WTC11 (cell line): ENCODE measurements around the gene FRMD8. TPM values are rescaled to one million over a fixed set of nuclear protein-coding genes. Genes with fewer than 3 reads are reported as not detected.

ENCODE experiments used
- ATAC-seq: fragments of 200-7000 bp; cut with Tn5 transposase; 2 replicates; pipeline ENCODE4 v1.10.0; 2021; ENCODE audit warnings: mild to moderate bottlenecking, moderate library complexity
- CTCF ChIA-PET: fragments of 300-600 bp; sonication (Branson Sonifier 250); formaldehyde crosslinking; loops from one replicate; lab custom pipeline; 2021; ENCODE audit warnings: antibody characterized with exemption; lab: Charles Lee
- POLR2A ChIA-PET: fragments of 350-600 bp; sonication (Branson Sonifier 250); formaldehyde crosslinking; loops from one replicate; lab custom pipeline; 2021; ENCODE audit warnings: antibody characterized with exemption; lab: Charles Lee
- DNase-seq: peaks from one replicate; pipeline ENCODE4 v3.0.0; 2021; ENCODE audit warnings: low spot score
- H3K27ac Mint-ChIP-seq: 2 replicates; pipeline ENCODE4 v1.8.0; 2021; ENCODE audit warnings: mixed read lengths
- H3K27me3 Mint-ChIP-seq: 2 replicates; pipeline ENCODE4 v1.8.0; 2021; ENCODE audit warnings: low read depth, mild to moderate bottlenecking, moderate library complexity, mixed read lengths
- H3K36me3 Mint-ChIP-seq: 2 replicates; pipeline ENCODE4 v1.8.0; 2021; ENCODE audit warnings: mixed read lengths
- H3K4me1 Mint-ChIP-seq: 2 replicates; pipeline ENCODE4 v1.8.0; 2022; ENCODE audit warnings: mixed read lengths
- H3K4me3 Mint-ChIP-seq: 2 replicates; pipeline ENCODE4 v1.8.0; 2021; ENCODE audit warnings: mild to moderate bottlenecking, moderate library complexity, mixed read lengths
- H3K9me3 Mint-ChIP-seq: 2 replicates; pipeline ENCODE4 v1.8.0; 2021; ENCODE audit warnings: mixed read lengths
- ATF2 ChIP-seq: sonication (generic); formaldehyde crosslinking; IDR thresholded peaks from 2 replicates; pipeline ENCODE4 v1.8.1; 2022; ENCODE audit warnings: low read depth, missing genetic modification reagents, borderline replicate concordance
- CREM ChIP-seq: sonication (generic); formaldehyde crosslinking; IDR thresholded peaks from 2 replicates; pipeline ENCODE4 v1.8.1; 2022; ENCODE audit warnings: mild to moderate bottlenecking, missing genetic modification reagents, moderate library complexity
- ESRRA ChIP-seq: sonication (generic); formaldehyde crosslinking; IDR thresholded peaks from 2 replicates; pipeline ENCODE4 v1.8.1; 2022; ENCODE audit warnings: mild to moderate bottlenecking, missing genetic modification reagents, borderline replicate concordance
- ETV6 ChIP-seq: sonication (generic); formaldehyde crosslinking; IDR thresholded peaks from 2 replicates; pipeline ENCODE4 v1.8.1; 2022; ENCODE audit warnings: mild to moderate bottlenecking, missing genetic modification reagents
- FOXJ3 ChIP-seq: sonication (generic); formaldehyde crosslinking; IDR thresholded peaks from 2 replicates; pipeline ENCODE4 v1.9.0; 2021; ENCODE audit warnings: missing genetic modification reagents, mild to moderate bottlenecking, borderline replicate concordance
- GABPB1 ChIP-seq: sonication (generic); formaldehyde crosslinking; IDR thresholded peaks from 2 replicates; pipeline ENCODE4 v1.8.1; 2023; ENCODE audit warnings: mild to moderate bottlenecking, missing genetic modification reagents
- GTF2I ChIP-seq: fragments of 250-450 bp; sonication (Bioruptor Pico); conservative IDR thresholded peaks from 2 replicates; pipeline ENCODE4 v1.4.0; 2021; ENCODE audit warnings: mild to moderate bottlenecking
- KAT7 ChIP-seq: sonication (generic); formaldehyde crosslinking; IDR thresholded peaks from 2 replicates; pipeline ENCODE4 v1.8.1; 2023; ENCODE audit warnings: missing genetic modification reagents, mild to moderate bottlenecking, borderline replicate concordance
- MXD4 ChIP-seq: fragments of 250-450 bp; sonication (Bioruptor Pico); IDR thresholded peaks from 2 replicates; pipeline ENCODE4 v1.8.0; 2021; ENCODE audit warnings: mild to moderate bottlenecking, moderate library complexity, borderline replicate concordance
- MYBL2 ChIP-seq: sonication (generic); formaldehyde crosslinking; IDR thresholded peaks from 2 replicates; pipeline ENCODE4 v1.8.1; 2023; ENCODE audit warnings: mild to moderate bottlenecking, moderate library complexity, missing genetic modification reagents
- OVOL2 ChIP-seq: fragments of 250-450 bp; sonication (Bioruptor Pico); IDR thresholded peaks from 2 replicates; pipeline ENCODE4 v1.9.0; 2021; ENCODE audit warnings: mild to moderate bottlenecking, borderline replicate concordance
- PRRX2 ChIP-seq: fragments of 250-450 bp; sonication (Bioruptor Pico); IDR thresholded peaks from 2 replicates; pipeline ENCODE4 v1.8.0; 2021; ENCODE audit warnings: mild to moderate bottlenecking
- RORB ChIP-seq: fragments of 250-450 bp; sonication (Bioruptor Pico); IDR thresholded peaks from 2 replicates; pipeline ENCODE4 v1.9.0; 2021; ENCODE audit warnings: mild to moderate bottlenecking
- SMAD3 ChIP-seq: sonication (generic); formaldehyde crosslinking; IDR thresholded peaks from 2 replicates; pipeline ENCODE4 v1.8.0; 2022; ENCODE audit warnings: missing genetic modification reagents, mild to moderate bottlenecking, borderline replicate concordance
- SP1 ChIP-seq: sonication (generic); formaldehyde crosslinking; conservative IDR thresholded peaks from 2 replicates; pipeline ENCODE4 v1.8.1; 2022; ENCODE audit warnings: missing genetic modification reagents
- TEAD1 ChIP-seq: sonication (generic); formaldehyde crosslinking; IDR thresholded peaks from 2 replicates; pipeline ENCODE4 v1.8.0; 2022; ENCODE audit warnings: mild to moderate bottlenecking, missing genetic modification reagents
- ZMAT4 ChIP-seq: fragments of 250-450 bp; sonication (Bioruptor Pico); IDR thresholded peaks from 2 replicates; pipeline ENCODE4 v1.9.0; 2021; ENCODE audit warnings: mild to moderate bottlenecking
- ZNF219 ChIP-seq: sonication (generic); formaldehyde crosslinking; IDR thresholded peaks from 2 replicates; pipeline ENCODE4 v1.8.0; 2023; ENCODE audit warnings: missing genetic modification reagents, mild to moderate bottlenecking, borderline replicate concordance
- ZNF512 ChIP-seq: sonication (generic); formaldehyde crosslinking; IDR thresholded peaks from 2 replicates; pipeline ENCODE4 v1.8.1; 2022; ENCODE audit warnings: missing genetic modification reagents, borderline replicate concordance
- total RNA-seq: library from RNA; stranded (reverse); gene quantifications from 3 replicates; pipeline ENCODE4 v1.2.3, GENCODE V29; 2021
- TF ChIP-seq, protein P1 (sequence below): sonication (generic); formaldehyde crosslinking; IDR thresholded peaks from 2 replicates; pipeline ENCODE4 v1.8.0; 2022; ENCODE audit warnings: mild to moderate bottlenecking, missing genetic modification reagents
- TF ChIP-seq, protein P2 (sequence below): fragments of 250-450 bp; sonication (Bioruptor Pico); conservative IDR thresholded peaks from 2 replicates; pipeline ENCODE4 v1.9.0; 2021; ENCODE audit warnings: mild to moderate bottlenecking
- TF ChIP-seq, protein P3 (sequence below): sonication (generic); formaldehyde crosslinking; conservative IDR thresholded peaks from 2 replicates; pipeline ENCODE4 v1.8.1; 2022; ENCODE audit warnings: mild to moderate bottlenecking, missing genetic modification reagents

The FRMD8 gene
- total RNA-seq, 1 experiment from 2014 or later: 23.7 TPM

DNA sequence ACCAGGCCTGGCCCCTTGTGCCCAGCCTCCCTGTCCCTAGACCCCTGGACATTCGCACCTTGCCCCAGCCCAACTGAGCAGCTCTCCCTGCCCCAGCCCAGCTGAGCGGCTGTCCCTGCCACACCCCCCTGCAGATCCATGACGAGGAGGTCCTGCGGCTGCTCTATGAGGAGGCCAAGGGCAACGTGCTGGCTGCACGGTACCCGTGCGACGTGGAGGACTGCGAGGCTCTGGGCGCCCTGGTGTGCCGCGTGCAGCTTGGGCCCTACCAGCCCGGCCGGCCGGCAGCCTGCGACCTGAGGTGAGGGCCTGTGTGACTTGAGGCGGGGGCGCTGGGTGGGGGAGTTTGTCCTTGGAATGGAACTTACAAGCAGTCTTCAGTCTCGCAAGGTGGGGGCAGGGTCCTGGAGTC lies 7.7 kb downstream of the FRMD8 start:
- ChIA-PET CTCF (interaction anchor here (1.0 to 1.5 kb wide), 3 partner anchors 22 to 167 kb away, joined by 3 to 4 read pairs (median 3); no protein-coding TSS in a partner anchor), POLR2A (interaction anchor here (0.6 kb wide), 1 partner anchor 1055 kb away, joined by 5 read pairs; no protein-coding TSS in a partner anchor)
- H3K9me3 Mint-ChIP-seq: no peaks in the 10 kb centered on the region
- H3K4me1 Mint-ChIP-seq: peaks cover 14% of the 10 kb centered on the region
- H3K36me3 Mint-ChIP-seq: peaks cover 8% of the 10 kb centered on the region
- DNase-seq: no peak
- no peak overlapping the region for H3K27ac Mint-ChIP-seq
- no peak for ATAC-seq
- no peak overlapping the region for H3K4me3 Mint-ChIP-seq
- TF ChIP-seq MXD4: no peak
- TF ChIP-seq MYBL2 (CRISPR knock-in tag): no peak
- TF ChIP-seq PRRX2: no peak
- no peak for TF ChIP-seq SMAD3
- no peak for TF ChIP-seq ATF2 (CRISPR knock-in tag)
- TF ChIP-seq OVOL2: no peak
- H3K27me3 Mint-ChIP-seq: no peaks in the 10 kb centered on the region

- H3K27me3 Mint-ChIP-seq: no peaks in the 10 kb centered on the region
- peaks cover 5% of the 10 kb centered on the region for H3K4me1 Mint-ChIP-seq
- POLR2A ChIA-PET: no interaction called here
- CTCF ChIA-PET: no interaction called here
- peaks cover 8% of the 10 kb centered on the region for H3K36me3 Mint-ChIP-seq
- H3K4me3 Mint-ChIP-seq: no peak overlapping the region
- TF ChIP-seq TEAD1 (CRISPR knock-in tag) (no peak), ZNF512 (CRISPR knock-in tag) (no peak), FOXJ3 (no peak), GABPB1 (CRISPR knock-in tag) (no peak)
- no peak overlapping the region for H3K27ac Mint-ChIP-seq
- no peak for ATAC-seq
- no peak for DNase-seq
- no peaks in the 10 kb centered on the region for H3K9me3 Mint-ChIP-seq
Measured at GRCh38 chr11:65395961-65396530, 9.6 kb downstream of the FRMD8 start.

- Mint-ChIP-seq H3K27me3 (no peaks in the 10 kb centered on the region), H3K4me3 (no peak overlapping the region), H3K4me1 (peaks cover 10% of the 10 kb centered on the region), H3K27ac (peak overlapping the region; percentile 1; the same call in 1 of the 2 replicates), H3K9me3 (no peaks in the 10 kb centered on the region), H3K36me3 (peaks cover 8% of the 10 kb centered on the region)
- POLR2A ChIA-PET: no interaction called here
- CTCF ChIA-PET: interaction anchor here (3.0 kb wide), 1 partner anchor 19 kb away, joined by 10 read pairs; no protein-coding TSS in a partner anchor
- DNase-seq (no peak), ATAC-seq (no peak)
- TF ChIP-seq ZMAT4 (CRISPR knock-in tag) (no peak), GTF2I (CRISPR knock-in tag) (no peak), ETV6 (CRISPR knock-in tag) (no peak), KAT7 (CRISPR knock-in tag) (no peak), ESRRA (CRISPR knock-in tag) (no peak), SP1 (CRISPR knock-in tag) (no peak), ZNF219 (CRISPR knock-in tag) (no peak), CREM (CRISPR knock-in tag) (no peak), MYBL2 (CRISPR knock-in tag) (no peak), RORB (CRISPR knock-in tag) (no peak)
- TF ChIP-seq, protein P1, sequence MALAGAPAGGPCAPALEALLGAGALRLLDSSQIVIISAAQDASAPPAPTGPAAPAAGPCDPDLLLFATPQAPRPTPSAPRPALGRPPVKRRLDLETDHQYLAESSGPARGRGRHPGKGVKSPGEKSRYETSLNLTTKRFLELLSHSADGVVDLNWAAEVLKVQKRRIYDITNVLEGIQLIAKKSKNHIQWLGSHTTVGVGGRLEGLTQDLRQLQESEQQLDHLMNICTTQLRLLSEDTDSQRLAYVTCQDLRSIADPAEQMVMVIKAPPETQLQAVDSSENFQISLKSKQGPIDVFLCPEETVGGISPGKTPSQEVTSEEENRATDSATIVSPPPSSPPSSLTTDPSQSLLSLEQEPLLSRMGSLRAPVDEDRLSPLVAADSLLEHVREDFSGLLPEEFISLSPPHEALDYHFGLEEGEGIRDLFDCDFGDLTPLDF (CRISPR knock-in tag): no peak
- TF ChIP-seq, protein P2, sequence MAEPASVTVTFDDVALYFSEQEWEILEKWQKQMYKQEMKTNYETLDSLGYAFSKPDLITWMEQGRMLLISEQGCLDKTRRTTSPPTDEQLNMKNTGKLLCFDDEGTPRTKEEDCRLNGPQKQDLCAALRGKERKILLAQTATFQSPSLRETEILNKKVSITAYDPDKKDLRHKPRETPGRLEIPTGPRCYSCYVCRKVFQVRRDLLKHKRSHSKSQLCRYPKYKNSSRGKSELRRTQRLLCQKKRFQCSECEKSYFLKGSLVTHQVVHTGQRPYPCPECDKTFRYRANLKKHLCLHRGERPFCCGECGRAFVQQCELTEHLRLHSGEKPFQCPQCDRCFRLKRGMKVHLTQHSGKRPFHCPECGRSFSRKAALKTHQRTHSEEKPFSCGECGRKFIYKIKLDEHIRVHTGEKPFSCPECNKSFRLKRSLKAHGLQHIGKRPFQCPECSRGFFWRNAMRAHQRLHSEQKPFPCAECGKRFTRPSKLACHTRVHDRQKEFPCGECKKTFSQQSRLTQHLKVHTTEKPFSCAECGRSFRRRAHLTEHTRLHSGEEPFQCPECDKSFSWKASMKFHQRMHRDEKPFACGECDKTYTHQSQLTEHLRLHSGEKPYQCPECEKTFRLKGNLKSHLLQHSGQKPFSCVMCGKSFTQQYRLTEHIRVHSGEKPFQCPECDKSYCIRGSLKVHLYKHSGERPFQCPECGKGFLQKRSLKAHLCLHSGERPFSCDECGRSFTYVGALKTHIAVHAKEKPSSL (CRISPR knock-in tag): no peak
- TF ChIP-seq, protein P3, sequence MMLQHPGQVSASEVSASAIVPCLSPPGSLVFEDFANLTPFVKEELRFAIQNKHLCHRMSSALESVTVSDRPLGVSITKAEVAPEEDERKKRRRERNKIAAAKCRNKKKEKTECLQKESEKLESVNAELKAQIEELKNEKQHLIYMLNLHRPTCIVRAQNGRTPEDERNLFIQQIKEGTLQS: no peak
Measured at GRCh38 chr11:65396769-65397745, 10.6 kb downstream of the FRMD8 start.
